K562 (cell line): ENCODE results near the gene LTBP1. TPM values are rescaled to one million over a fixed set of nuclear protein-coding genes. Genes with fewer than 3 reads are reported as not detected.

ENCODE experiments used
- FOXO4 ChIP-seq: fragments of 450-650 bp; formaldehyde crosslinking; IDR thresholded peaks from 2 replicates; pipeline ENCODE4 v1.4.0; 2020; ENCODE audit warnings: mild to moderate bottlenecking, moderate library complexity
- KDM4B ChIP-seq, 2 experiments: fragments of 450-650 bp in 1 of 2; sonication (generic) in 1 of 2; IDR thresholded peaks; 2 replicates each; pipeline ENCODE4 v1.6.1; 2016 to 2017; ENCODE audit warnings: borderline replicate concordance in 2 of 2, antibody characterized with exemption in 1 of 2, low read depth in 1 of 2, mild to moderate bottlenecking in 1 of 2
- MED1 ChIP-seq: sonication (generic); formaldehyde crosslinking; IDR thresholded peaks from 2 replicates; pipeline ENCODE4 v1.8.1; 2023; ENCODE audit warnings: missing genetic modification reagents, borderline replicate concordance
- NUFIP1 ChIP-seq: fragments of 450-650 bp; IDR thresholded peaks from 2 replicates; pipeline ENCODE4 v1.6.1; 2018; ENCODE audit not compliant: partially characterized antibody
- ZSCAN32 ChIP-seq: fragments of 450-650 bp; formaldehyde crosslinking; IDR thresholded peaks from 2 replicates; pipeline ENCODE4 v1.4.0; 2020; ENCODE audit warnings: mild to moderate bottlenecking, moderate library complexity
- polyA plus RNA-seq, 8 experiments: library from polyadenylated mRNA; depleted of rRNA in 4 of 8; stranded (reverse) in 5 of 8; unstranded in 3 of 8; fragments of >200 nt; fragmentation: Nextera tagmentation in 2 of 8; fragmentation: Illumina TruSeq in 1 of 8; extraction: Ambion mirVana in 2 of 8; extraction: Trizol in 1 of 8; gene quantifications; 2 replicates each; pipeline versions ENCODE4 v1.2.1 to v1.2.3, GENCODE V29; 2011 to 2014; ENCODE audit warnings: inconsistent platforms in 1 of 8, missing spikeins in 1 of 8
- total RNA-seq, 7 experiments: library from RNA; depleted of rRNA in 6 of 7; stranded (reverse); fragments of >200 nt in 6 of 7; fragmentation: Illumina TruSeq in 2 of 7; extraction: Trizol in 2 of 7; gene quantifications; 2 replicates each; pipeline versions ENCODE4 v1.2.1 to v1.2.3, GENCODE V29; 2011 to 2021; ENCODE audit warnings: low replicate concordance in 1 of 7
- TF ChIP-seq, protein P1 (sequence below), 2 experiments: fragments of 450-650 bp in 1 of 2; sonication (generic) in 1 of 2; formaldehyde crosslinking in 1 of 2; IDR thresholded peaks; 2 replicates each; pipeline versions ENCODE4 v1.7.1 to v1.9.0; 2016 to 2022; ENCODE audit warnings: inconsistent platforms in 1 of 2, mild to moderate bottlenecking in 1 of 2, missing genetic modification reagents in 1 of 2
- TF ChIP-seq, protein P2 (sequence below), 2 experiments: fragments of 450-650 bp; formaldehyde crosslinking in 1 of 2; IDR thresholded peaks; 2 replicates each; pipeline versions ENCODE4 v1.4.0 to v1.6.1; 2014 to 2020; ENCODE audit warnings: mild to moderate bottlenecking in 2 of 2, borderline replicate concordance in 1 of 2, low read depth in 1 of 2

LTBP1 gene
- total and polyA plus RNA-seq, 9 of the 15 experiments (the other 6 are each of a cell fraction or from before 2014, with no cell fraction given), result 3.6 to 16.4 (median 8.5) TPM

- TF ChIP-seq, protein P1, sequence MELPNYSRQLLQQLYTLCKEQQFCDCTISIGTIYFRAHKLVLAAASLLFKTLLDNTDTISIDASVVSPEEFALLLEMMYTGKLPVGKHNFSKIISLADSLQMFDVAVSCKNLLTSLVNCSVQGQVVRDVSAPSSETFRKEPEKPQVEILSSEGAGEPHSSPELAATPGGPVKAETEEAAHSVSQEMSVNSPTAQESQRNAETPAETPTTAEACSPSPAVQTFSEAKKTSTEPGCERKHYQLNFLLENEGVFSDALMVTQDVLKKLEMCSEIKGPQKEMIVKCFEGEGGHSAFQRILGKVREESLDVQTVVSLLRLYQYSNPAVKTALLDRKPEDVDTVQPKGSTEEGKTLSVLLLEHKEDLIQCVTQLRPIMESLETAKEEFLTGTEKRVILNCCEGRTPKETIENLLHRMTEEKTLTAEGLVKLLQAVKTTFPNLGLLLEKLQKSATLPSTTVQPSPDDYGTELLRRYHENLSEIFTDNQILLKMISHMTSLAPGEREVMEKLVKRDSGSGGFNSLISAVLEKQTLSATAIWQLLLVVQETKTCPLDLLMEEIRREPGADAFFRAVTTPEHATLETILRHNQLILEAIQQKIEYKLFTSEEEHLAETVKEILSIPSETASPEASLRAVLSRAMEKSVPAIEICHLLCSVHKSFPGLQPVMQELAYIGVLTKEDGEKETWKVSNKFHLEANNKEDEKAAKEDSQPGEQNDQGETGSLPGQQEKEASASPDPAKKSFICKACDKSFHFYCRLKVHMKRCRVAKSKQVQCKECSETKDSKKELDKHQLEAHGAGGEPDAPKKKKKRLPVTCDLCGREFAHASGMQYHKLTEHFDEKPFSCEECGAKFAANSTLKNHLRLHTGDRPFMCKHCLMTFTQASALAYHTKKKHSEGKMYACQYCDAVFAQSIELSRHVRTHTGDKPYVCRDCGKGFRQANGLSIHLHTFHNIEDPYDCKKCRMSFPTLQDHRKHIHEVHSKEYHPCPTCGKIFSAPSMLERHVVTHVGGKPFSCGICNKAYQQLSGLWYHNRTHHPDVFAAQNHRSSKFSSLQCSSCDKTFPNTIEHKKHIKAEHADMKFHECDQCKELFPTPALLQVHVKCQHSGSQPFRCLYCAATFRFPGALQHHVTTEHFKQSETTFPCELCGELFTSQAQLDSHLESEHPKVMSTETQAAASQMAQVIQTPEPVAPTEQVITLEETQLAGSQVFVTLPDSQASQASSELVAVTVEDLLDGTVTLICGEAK (IDR thresholded peaks at IDR 0.05), result no peak
- TF ChIP-seq, protein P1 (CRISPR knock-in tag; IDR thresholded peaks at IDR 0.05), result no peak
- no peak for TF ChIP-seq NUFIP1
- TF ChIP-seq ZSCAN32, result no peak
- no peak for TF ChIP-seq FOXO4 (CRISPR knock-in tag)
- TF ChIP-seq, protein P2, sequence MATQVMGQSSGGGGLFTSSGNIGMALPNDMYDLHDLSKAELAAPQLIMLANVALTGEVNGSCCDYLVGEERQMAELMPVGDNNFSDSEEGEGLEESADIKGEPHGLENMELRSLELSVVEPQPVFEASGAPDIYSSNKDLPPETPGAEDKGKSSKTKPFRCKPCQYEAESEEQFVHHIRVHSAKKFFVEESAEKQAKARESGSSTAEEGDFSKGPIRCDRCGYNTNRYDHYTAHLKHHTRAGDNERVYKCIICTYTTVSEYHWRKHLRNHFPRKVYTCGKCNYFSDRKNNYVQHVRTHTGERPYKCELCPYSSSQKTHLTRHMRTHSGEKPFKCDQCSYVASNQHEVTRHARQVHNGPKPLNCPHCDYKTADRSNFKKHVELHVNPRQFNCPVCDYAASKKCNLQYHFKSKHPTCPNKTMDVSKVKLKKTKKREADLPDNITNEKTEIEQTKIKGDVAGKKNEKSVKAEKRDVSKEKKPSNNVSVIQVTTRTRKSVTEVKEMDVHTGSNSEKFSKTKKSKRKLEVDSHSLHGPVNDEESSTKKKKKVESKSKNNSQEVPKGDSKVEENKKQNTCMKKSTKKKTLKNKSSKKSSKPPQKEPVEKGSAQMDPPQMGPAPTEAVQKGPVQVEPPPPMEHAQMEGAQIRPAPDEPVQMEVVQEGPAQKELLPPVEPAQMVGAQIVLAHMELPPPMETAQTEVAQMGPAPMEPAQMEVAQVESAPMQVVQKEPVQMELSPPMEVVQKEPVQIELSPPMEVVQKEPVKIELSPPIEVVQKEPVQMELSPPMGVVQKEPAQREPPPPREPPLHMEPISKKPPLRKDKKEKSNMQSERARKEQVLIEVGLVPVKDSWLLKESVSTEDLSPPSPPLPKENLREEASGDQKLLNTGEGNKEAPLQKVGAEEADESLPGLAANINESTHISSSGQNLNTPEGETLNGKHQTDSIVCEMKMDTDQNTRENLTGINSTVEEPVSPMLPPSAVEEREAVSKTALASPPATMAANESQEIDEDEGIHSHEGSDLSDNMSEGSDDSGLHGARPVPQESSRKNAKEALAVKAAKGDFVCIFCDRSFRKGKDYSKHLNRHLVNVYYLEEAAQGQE (IDR thresholded peaks at IDR 0.05; ENCODE audit: borderline replicate concordance), result no peak
- TF ChIP-seq, protein P2 (CRISPR knock-in tag; IDR thresholded peaks at IDR 0.05; ENCODE audit: low read depth), result no peak
- no peak for TF ChIP-seq KDM4B (IDR thresholded peaks at IDR 0.05; ENCODE audit: borderline replicate concordance in 2 of 2, low read depth in 1 of 2)
- TF ChIP-seq MED1 (CRISPR knock-in tag), result no peak
Measured at GRCh38 chr2:33222309-33222708, 275.6 kb downstream of the LTBP1 start (continued).
